HG03196 (cell line): ENCODE data around the gene ASXL3.

Source experiments
- ATAC-seq: cut with Tn5 transposase; IDR thresholded peaks from one replicate; pipeline ENCODE4 v1.9.1; 2021; ENCODE audit not compliant: unreplicated experiment

The ASXL3 gene

GRCh38 chr18:33581856-33582255, 3.8 kb downstream of the ASXL3 start:
- ATAC-seq = no peak

- no peak for ATAC-seq
Measured at GRCh38 chr18:33583901-33584300, 5.9 kb downstream of the ASXL3 start.

- ATAC-seq = no peak
Measured at GRCh38 chr18:33584548-33585430, 6.8 kb downstream of the ASXL3 start.

- ATAC-seq = no peak
Measured at GRCh38 chr18:33585431-33585775, 7.4 kb downstream of the ASXL3 start.

GRCh38 chr18:33588361-33588760, 10.3 kb downstream of the ASXL3 start:
- no peak for ATAC-seq

GRCh38 chr18:33593261-33593660, 15.2 kb downstream of the ASXL3 start:
- no peak for ATAC-seq

- no peak for ATAC-seq
Measured at GRCh38 chr18:33594799-33595198, 16.8 kb downstream of the ASXL3 start.

- no peak for ATAC-seq
Measured at GRCh38 chr18:33596178-33596854, 18.3 kb downstream of the ASXL3 start.

- ATAC-seq = no peak
Measured at GRCh38 chr18:33600846-33601245, 22.8 kb downstream of the ASXL3 start.

GRCh38 chr18:33603454-33603853, 25.4 kb downstream of the ASXL3 start:
- ATAC-seq = no peak

- no peak for ATAC-seq
Measured at GRCh38 chr18:33605250-33605649, 27.2 kb downstream of the ASXL3 start.

- ATAC-seq = no peak
Measured at GRCh38 chr18:33606621-33607020, 28.6 kb downstream of the ASXL3 start.

- ATAC-seq = no peak
Measured at GRCh38 chr18:33611525-33612135, 33.6 kb downstream of the ASXL3 start.

GRCh38 chr18:33612632-33613031, 34.6 kb downstream of the ASXL3 start:
- ATAC-seq = no peak

GRCh38 chr18:33616556-33616955, 38.5 kb downstream of the ASXL3 start:
- no peak for ATAC-seq

GRCh38 chr18:33627114-33627513, 49.1 kb downstream of the ASXL3 start:
- no peak for ATAC-seq

GRCh38 chr18:33630476-33630875, 52.5 kb downstream of the ASXL3 start:
- no peak for ATAC-seq

- no peak for ATAC-seq
Measured at GRCh38 chr18:33641141-33641540, 63.1 kb downstream of the ASXL3 start.

- ATAC-seq = no peak
Measured at GRCh38 chr18:33644494-33644893, 66.5 kb downstream of the ASXL3 start.

GRCh38 chr18:33647365-33647764, 69.3 kb downstream of the ASXL3 start:
- no peak for ATAC-seq

GRCh38 chr18:33652635-33653034, 74.6 kb downstream of the ASXL3 start:
- ATAC-seq = no peak

- no peak for ATAC-seq
Measured at GRCh38 chr18:33653231-33653630, 75.2 kb downstream of the ASXL3 start.
